AG09309 (cell line): ENCODE data around the gene CLCN4.

Experiments used
- DNase-seq: peaks from one replicate; pipeline ENCODE4 v3.0.0-alpha.2; 2010; ENCODE audit warnings: low read depth
- H3K4me3 ChIP-seq: 2 replicates; pipeline ENCODE4 v1.5.1; 2011; ENCODE audit warnings: mild to moderate bottlenecking, low read depth, low read length, moderate library complexity; ENCODE audit not compliant: control insufficient read depth
- CTCF ChIP-seq: IDR thresholded peaks from 2 replicates; pipeline ENCODE4 v1.5.1; 2011; ENCODE audit warnings: mild to moderate bottlenecking, low read depth, low read length, inconsistent platforms; ENCODE audit not compliant: insufficient read depth, control insufficient read depth; ENCODE audit errors: missing control alignments

CLCN4 gene

GRCh38 chrX:10221651-10222050 lies 64.9 kb downstream of the CLCN4 start:
- TF ChIP-seq CTCF = no peak
- no peak overlapping the region for H3K4me3 ChIP-seq
- no peak for DNase-seq

- no peak for TF ChIP-seq CTCF
- H3K4me3 ChIP-seq = no peak overlapping the region
- no peak for DNase-seq
These were observed 66.5 kb downstream of the CLCN4 start for GRCh38 chrX:10223276-10223675.

GRCh38 chrX:10223781-10224180 lies 67.0 kb downstream of the CLCN4 start:
- no peak overlapping the region for H3K4me3 ChIP-seq
- TF ChIP-seq CTCF = no peak
- DNase-seq = no peak

GRCh38 chrX:10230222-10230621 lies 73.4 kb downstream of the CLCN4 start:
- TF ChIP-seq CTCF = no peak
- H3K4me3 ChIP-seq = no peak overlapping the region
- DNase-seq = no peak

GRCh38 chrX:10231461-10231860 lies 74.7 kb downstream of the CLCN4 start:
- no peak for TF ChIP-seq CTCF
- no peak overlapping the region for H3K4me3 ChIP-seq
- DNase-seq = no peak

GRCh38 chrX:10233173-10233572 lies 76.4 kb downstream of the CLCN4 start:
- DNase-seq = no peak
- no peak overlapping the region for H3K4me3 ChIP-seq
- TF ChIP-seq CTCF = no peak

- DNase-seq = no peak
- no peak overlapping the region for H3K4me3 ChIP-seq
- TF ChIP-seq CTCF = no peak
These were observed 76.9 kb downstream of the CLCN4 start for GRCh38 chrX:10233696-10234095.
